CD14-positive monocyte (primary cell): ENCODE measurements around the gene ARHGEF10L. TPM values are rescaled to one million over a fixed set of nuclear protein-coding genes. Genes with fewer than 3 reads are reported as not detected.

Experiments
- DNase-seq, 3 donors: peaks; one replicate each; pipeline ENCODE4 v3.0.0-alpha.2; 2011 to 2022
- H2AFZ ChIP-seq: 2 replicates; pipeline ENCODE4 v1.6.0; 2012; ENCODE audit warnings: mild to moderate bottlenecking, low read depth, low read length, inconsistent platforms; ENCODE audit not compliant: insufficient read depth, poor library complexity, severe bottlenecking
- H3K27ac ChIP-seq, 2 donors: 1 replicate in 1 of 2; 2 replicates in 1 of 2; pipeline ENCODE4 v1.5.1; 2012 to 2013; ENCODE audit warnings: low read length in 2 of 2, control low read depth in 1 of 2, inconsistent platforms in 1 of 2, low read depth in 1 of 2, mild to moderate bottlenecking in 1 of 2
- H3K27me3 ChIP-seq, 2 donors: one replicate each; pipeline versions ENCODE4 v1.6.0 to v1.6.1; 2011 to 2013; ENCODE audit warnings: low read length in 2 of 2; ENCODE audit not compliant: control insufficient read depth in 2 of 2, insufficient read depth in 2 of 2
- H3K36me3 ChIP-seq, 2 donors: replicated peaks in 1 of 2; 1 replicate in 1 of 2; 2 replicates in 1 of 2; pipeline versions ENCODE4 v1.5.1 to v1.6.1; 2012 to 2013; ENCODE audit warnings: low read length in 2 of 2, control low read depth in 1 of 2, inconsistent platforms in 1 of 2, mild to moderate bottlenecking in 1 of 2; ENCODE audit not compliant: insufficient read depth in 2 of 2, control insufficient read depth in 1 of 2
- H3K4me1 ChIP-seq, 2 donors: 1 replicate in 1 of 2; 2 replicates in 1 of 2; pipeline versions ENCODE4 v1.5.1 to v1.6.1; 2012 to 2013; ENCODE audit warnings: low read length in 2 of 2, control low read depth in 1 of 2, inconsistent platforms in 1 of 2, mild to moderate bottlenecking in 1 of 2, moderate library complexity in 1 of 2; ENCODE audit not compliant: insufficient read depth in 2 of 2, control insufficient read depth in 1 of 2
- H3K4me2 ChIP-seq: replicated peaks from 2 replicates; pipeline ENCODE3; 2012; ENCODE audit warnings: low read length, moderate library complexity, mild to moderate bottlenecking; ENCODE audit not compliant: poor library complexity, severe bottlenecking; ENCODE audit errors: extremely low read depth
- H3K4me3 ChIP-seq, 3 experiments: fragments of 200-600 bp in 1 of 3; sonication (generic) in 1 of 3; replicated peaks in 1 of 3; 1 replicate in 2 of 3; 2 replicates in 1 of 3; pipeline ENCODE4 v1.5.1; 2011 to 2013; ENCODE audit warnings: low read length in 3 of 3, mild to moderate bottlenecking in 3 of 3, control low read depth in 2 of 3, low read depth in 2 of 3, inconsistent platforms in 1 of 3, moderate library complexity in 1 of 3
- H3K79me2 ChIP-seq: 2 replicates; pipeline ENCODE4 v1.6.0; 2012; ENCODE audit warnings: mild to moderate bottlenecking, control low read depth, inconsistent platforms, low read length, moderate library complexity; ENCODE audit not compliant: insufficient read depth
- H3K9ac ChIP-seq: 2 replicates; pipeline ENCODE4 v1.6.0; 2017; ENCODE audit warnings: low read length, mild to moderate bottlenecking; ENCODE audit not compliant: insufficient read depth, poor library complexity, severe bottlenecking
- H3K9me3 ChIP-seq, 2 donors: replicated peaks in 1 of 2; 1 replicate in 1 of 2; 2 replicates in 1 of 2; pipeline versions ENCODE4 v1.5.1 to v1.6.1; 2012 to 2013; ENCODE audit warnings: low read length in 2 of 2, control low read depth in 1 of 2; ENCODE audit not compliant: control insufficient read depth in 1 of 2, insufficient read depth in 1 of 2
- H4K20me1 ChIP-seq: 2 replicates; pipeline ENCODE4 v1.6.0; 2012; ENCODE audit warnings: mild to moderate bottlenecking, low read length, control low read depth, moderate library complexity; ENCODE audit not compliant: insufficient read depth
- H3K27ac Mint-ChIP-seq, 7 donors: one replicate each; pipeline ENCODE4 v1.8.0; 2020; ENCODE audit warnings: mild to moderate bottlenecking in 7 of 7, mixed read lengths in 7 of 7, moderate library complexity in 6 of 7, inconsistent platforms in 2 of 7
- H3K27me3 Mint-ChIP-seq, 3 donors: one replicate each; pipeline ENCODE4 v1.8.0; 2021 to 2022; ENCODE audit warnings: low read depth in 3 of 3, mild to moderate bottlenecking in 3 of 3, mixed read lengths in 3 of 3, moderate library complexity in 3 of 3, inconsistent platforms in 1 of 3
- H3K36me3 Mint-ChIP-seq, 2 donors: one replicate each; pipeline ENCODE4 v1.8.0; 2020; ENCODE audit warnings: mixed read lengths in 2 of 2, inconsistent platforms in 1 of 2, mild to moderate bottlenecking in 1 of 2
- H3K4me1 Mint-ChIP-seq: one replicate; pipeline ENCODE4 v1.8.0; 2020; ENCODE audit warnings: mild to moderate bottlenecking, mixed read lengths
- H3K4me3 Mint-ChIP-seq, 2 donors: one replicate each; pipeline ENCODE4 v1.8.0; 2020; ENCODE audit warnings: mild to moderate bottlenecking in 2 of 2, mixed read lengths in 2 of 2, moderate library complexity in 1 of 2
- H3K9me3 Mint-ChIP-seq, 7 donors: one replicate each; pipeline ENCODE4 v1.8.0; 2020 to 2022; ENCODE audit warnings: mixed read lengths in 7 of 7, mild to moderate bottlenecking in 6 of 7, moderate library complexity in 6 of 7, inconsistent platforms in 2 of 7
- CTCF ChIP-seq: fragments of 200-600 bp; IDR thresholded peaks from one replicate; pipeline ENCODE4 v1.8.0; 2022; ENCODE audit warnings: antibody characterized with exemption, mild to moderate bottlenecking
- WGBS: methylation state at CpG from one replicate; pipeline ENCODE4 v1.1.5; 2013; ENCODE audit warnings: missing lambda C conversion rate; ENCODE audit not compliant: insufficient coverage; 5-methylcytosine and 5-hydroxymethylcytosine counted together
- intact Hi-C, 2 donors: fragments of 100-400 bp; cut with micrococcal nuclease; formaldehyde crosslinking; loops; one replicate each; pipeline versions ENCODE4 v1.15.0 to v1.15.1; 2023
- polyA plus RNA-seq, 3 donors: library from polyadenylated mRNA; depleted of rRNA in 1 of 3; unstranded in 2 of 3; stranded (reverse) in 1 of 3; fragments of 300-500 nt in 2 of 3; fragments of >200 nt in 1 of 3; fragmentation: Illumina TruSeq in 2 of 3; gene quantifications; 1 replicate in 2 of 3; 2 replicates in 1 of 3; pipeline ENCODE4 v1.2.3, GENCODE V29; 2012 to 2021

The ARHGEF10L gene
- polyA plus RNA-seq, 3 donors = 20.7 to 95.7 (median 23.7) TPM

GRCh38 chr1:17731460-17731859, 192.0 kb downstream of the ARHGEF10L start:
- Histone ChIP-seq H3K36me3 (no peaks in the 10 kb centered on the region), H3K27me3 (no peaks in the 10 kb centered on the region), H3K4me3 (no peak overlapping the region), H3K4me2 (no peak overlapping the region), H3K4me1 (no peaks in the 10 kb centered on the region), H3K27ac (no peak overlapping the region), H2AFZ (no peak overlapping the region), H3K9ac (no peak overlapping the region), H3K79me2 (no peaks in the 10 kb centered on the region), H4K20me1 (no peaks in the 10 kb centered on the region), H3K9me3 (peaks cover 9 to 20% of the 10 kb centered on the region in 2 donors)
- H3K36me3 Mint-ChIP-seq = no peaks in the 10 kb centered on the region
- no peak overlapping the region for H3K27ac Mint-ChIP-seq
- DNase-seq = no peak
- peaks cover 9 to 19% (median 13%) of the 10 kb centered on the region in 7 donors for H3K9me3 Mint-ChIP-seq
- 82% methylated on average over 4 of the region's 5 CpGs for WGBS
- intact Hi-C loops = no loop called here
- H3K27me3 Mint-ChIP-seq = peaks cover 3 to 7% (median 5%) of the 10 kb centered on the region in 3 donors
- no peaks in the 10 kb centered on the region for H3K4me1 Mint-ChIP-seq
- no peak overlapping the region for H3K4me3 Mint-ChIP-seq
- no peak for TF ChIP-seq CTCF

GRCh38 chr1:17732475-17732874, 193.0 kb downstream of the ARHGEF10L start:
- 100% methylated on average over 1 of the region's 2 CpGs for WGBS
- peaks cover 3 to 7% (median 5%) of the 10 kb centered on the region in 3 donors for H3K27me3 Mint-ChIP-seq

More at GRCh38 chr1:17732475-17732874, 193.0 kb downstream of the ARHGEF10L start:
- Histone ChIP-seq H3K4me3 (no peak overlapping the region), H3K27me3 (no peaks in the 10 kb centered on the region), H3K36me3 (no peaks in the 10 kb centered on the region), H3K27ac (no peak overlapping the region), H3K4me1 (no peaks in the 10 kb centered on the region), H3K9me3 (peaks cover 9 to 15% of the 10 kb centered on the region in 2 donors), H4K20me1 (no peaks in the 10 kb centered on the region), H3K4me2 (no peak overlapping the region), H3K9ac (no peak overlapping the region), H3K79me2 (no peaks in the 10 kb centered on the region), H2AFZ (no peak overlapping the region)
- intact Hi-C loops = no loop called here
- H3K9me3 Mint-ChIP-seq = peaks cover 8 to 15% (median 11%) of the 10 kb centered on the region in 7 donors
- H3K36me3 Mint-ChIP-seq = no peaks in the 10 kb centered on the region
- no peaks in the 10 kb centered on the region for H3K4me1 Mint-ChIP-seq
- H3K4me3 Mint-ChIP-seq = no peak overlapping the region
- DNase-seq = no peak
- no peak for TF ChIP-seq CTCF
- H3K27ac Mint-ChIP-seq = no peak overlapping the region
